GM19438 (cell line): ENCODE results near the gene CD22.

Experiments used
- ATAC-seq: cut with Tn5 transposase; IDR thresholded peaks from one replicate; pipeline ENCODE4 v1.9.1; 2021; ENCODE audit warnings: low read depth; ENCODE audit not compliant: unreplicated experiment

Gene CD22

GRCh38 chr19:35340431-35340830 is 11.4 kb downstream of the CD22 start:
- ATAC-seq: no peak

- ATAC-seq: no peak
Observed at GRCh38 chr19:35341006-35341405, 12.0 kb downstream of the CD22 start.

- no peak for ATAC-seq
Observed at GRCh38 chr19:35341565-35342225, 12.7 kb downstream of the CD22 start.

GRCh38 chr19:35342430-35342829 is 13.4 kb downstream of the CD22 start:
- ATAC-seq: no peak

GRCh38 chr19:35344511-35345031 is 15.6 kb downstream of the CD22 start:
- ATAC-seq: no peak

GRCh38 chr19:35345671-35346111 is 16.7 kb downstream of the CD22 start:
- ATAC-seq: no peak

GRCh38 chr19:35346193-35347052 is 17.4 kb downstream of the CD22 start:
- ATAC-seq: no peak

GRCh38 chr19:35347171-35347929 is 18.4 kb downstream of the CD22 start, which contains the start of gene FFAR1:
Gene FFAR1, plus strand, starts transcription at chr19:35347902. Its CDS starts 3,650 bp downstream, at chr19:35351552.
- ATAC-seq: peak; percentile 55

GRCh38 chr19:35347930-35348298 is 18.9 kb downstream of the CD22 start:
- no peak for ATAC-seq

GRCh38 chr19:35348911-35349611 is 20.1 kb downstream of the CD22 start:
- ATAC-seq: no peak

GRCh38 chr19:35349614-35350521 is 20.9 kb downstream of the CD22 start:
- ATAC-seq: no peak

GRCh38 chr19:35350591-35350990 is 21.6 kb downstream of the CD22 start:
- ATAC-seq: no peak

GRCh38 chr19:35351411-35352176 is 22.6 kb downstream of the CD22 start:
- ATAC-seq: no peak

- no peak for ATAC-seq
Observed at GRCh38 chr19:35352177-35352447, 23.1 kb downstream of the CD22 start.

- ATAC-seq: no peak
Observed at GRCh38 chr19:35352448-35353304, 23.7 kb downstream of the CD22 start.

- ATAC-seq: no peak
Observed at GRCh38 chr19:35353635-35354034, 24.6 kb downstream of the CD22 start.

- ATAC-seq: no peak
Observed at GRCh38 chr19:35354898-35355297, 25.9 kb downstream of the CD22 start.
